T-cell (primary cell): Measurements from ENCODE around the gene WWC2. TPM values are rescaled to one million over a fixed set of nuclear protein-coding genes. Genes with fewer than 3 reads are reported as not detected.

Experiments used
- ATAC-seq, 4 experiments: fragments of 200-7000 bp in 3 of 4; fragments of 150-1000 bp in 1 of 4; cut with Tn5 transposase; replicated peaks in 1 of 4; 1 replicate in 3 of 4; 2 replicates in 1 of 4; pipeline ENCODE4 v1.10.0; 2021; ENCODE audit warnings: moderate library complexity in 3 of 4, mild to moderate bottlenecking in 2 of 4, moderate number of reproducible peaks in 1 of 4
- CTCF ChIA-PET, 2 donors: fragments of 300-600 bp; sonication (Branson Sonifier 250); formaldehyde crosslinking; loops; one replicate each; lab custom pipeline; 2022; ENCODE audit warnings: antibody characterized with exemption in 2 of 2; lab: Charles Lee
- POLR2A ChIA-PET, 2 donors: fragments of 300-600 bp; sonication (Branson Sonifier 250); formaldehyde crosslinking; loops; one replicate each; lab custom pipeline; 2022; ENCODE audit warnings: antibody characterized with exemption in 2 of 2; lab: Charles Lee
- DNase-seq, 35 experiments: peaks; one replicate each; pipeline versions ENCODE4 v3.0.0 to v3.0.0-alpha.2; 2013 to 2023
- H3K27ac ChIP-seq: one replicate; pipeline ENCODE4 v1.5.1; 2013; ENCODE audit warnings: low read length
- H3K27me3 ChIP-seq, 2 experiments: replicated peaks in 1 of 2; 1 replicate in 1 of 2; 2 replicates in 1 of 2; pipeline versions ENCODE4 v1.6.1 to v1.7.0; 2013; ENCODE audit warnings: low read length in 1 of 2, mixed read lengths in 1 of 2; ENCODE audit not compliant: control insufficient read depth in 2 of 2, insufficient read depth in 2 of 2; ENCODE audit errors: extremely low read depth in 1 of 2
- H3K36me3 ChIP-seq, 2 donors: 1 replicate in 1 of 2; 2 replicates in 1 of 2; pipeline versions ENCODE4 v1.6.1 to v1.7.0; 2013; ENCODE audit warnings: low read length in 1 of 2; ENCODE audit not compliant: control insufficient read depth in 2 of 2, insufficient read depth in 1 of 2; ENCODE audit errors: extremely low read depth in 1 of 2
- H3K4me1 ChIP-seq, 2 experiments: 1 replicate in 1 of 2; 2 replicates in 1 of 2; pipeline versions ENCODE4 v1.6.1 to v1.7.0; 2013; ENCODE audit warnings: low read length in 2 of 2, mixed read lengths in 1 of 2; ENCODE audit not compliant: insufficient read depth in 2 of 2, control insufficient read depth in 1 of 2; ENCODE audit errors: extremely low read depth in 1 of 2
- H3K4me3 ChIP-seq, 2 donors: 1 replicate in 1 of 2; 2 replicates in 1 of 2; pipeline versions ENCODE4 v1.5.1 to v1.7.0; 2013; ENCODE audit warnings: mild to moderate bottlenecking in 2 of 2, low read length in 1 of 2, moderate library complexity in 1 of 2; ENCODE audit not compliant: control insufficient read depth in 1 of 2; ENCODE audit errors: extremely low read depth in 1 of 2
- H3K9me3 ChIP-seq: 2 replicates; pipeline ENCODE4 v1.7.0; 2013
- H3K27ac Mint-ChIP-seq, 2 donors: one replicate each; pipeline ENCODE4 v1.8.0; 2020 to 2021; ENCODE audit warnings: mild to moderate bottlenecking in 2 of 2, mixed read lengths in 2 of 2
- H3K27me3 Mint-ChIP-seq, 2 donors: one replicate each; pipeline ENCODE4 v1.8.0; 2021 to 2022; ENCODE audit warnings: mixed read lengths in 2 of 2
- H3K36me3 Mint-ChIP-seq: one replicate; pipeline ENCODE4 v1.8.0; 2021; ENCODE audit warnings: mixed read lengths
- H3K4me1 Mint-ChIP-seq, 3 donors: one replicate each; pipeline ENCODE4 v1.8.0; 2020 to 2022; ENCODE audit warnings: mixed read lengths in 3 of 3, mild to moderate bottlenecking in 1 of 3
- H3K4me3 Mint-ChIP-seq, 3 donors: one replicate each; pipeline ENCODE4 v1.8.0; 2020 to 2022; ENCODE audit warnings: mild to moderate bottlenecking in 3 of 3, mixed read lengths in 3 of 3, moderate library complexity in 3 of 3
- H3K9me3 Mint-ChIP-seq, 3 donors: one replicate each; pipeline ENCODE4 v1.8.0; 2020 to 2022; ENCODE audit warnings: mixed read lengths in 3 of 3
- WGBS: methylation state at CpG from one replicate; pipeline ENCODE4 v1.1.5; 2013; ENCODE audit warnings: missing lambda C conversion rate; ENCODE audit not compliant: insufficient coverage; 5-methylcytosine and 5-hydroxymethylcytosine counted together
- total RNA-seq, 35 experiments: library from RNA in 6 of 35; stranded (reverse) in 6 of 35; fragments of 120-200 nt in 1 of 35; gene quantifications; one replicate each; pipeline versions ENCODE4 v1.2.1 to v1.2.4 and lab custom pipeline; 2013 to 2026

The WWC2 gene
- total RNA-seq, 5 donors from 2014 or later (not counting 1 experiment from before 2014, with no cell fraction given) = 5.0 to 9.1 (median 7.3) TPM

GRCh38 chr4:183155450-183156184 is 56.6 kb downstream of the WWC2 start:
- Mint-ChIP-seq H3K4me1 (peaks cover 0 to 7% (median 5%) of the 10 kb centered on the region in 3 donors), H3K27me3 (no peaks in the 10 kb centered on the region), H3K4me3 (no peak overlapping the region), H3K36me3 (peaks cover 3% of the 10 kb centered on the region), H3K9me3 (no peaks in the 10 kb centered on the region), H3K27ac (no peak overlapping the region)
- CTCF ChIA-PET = no interaction called here
- H3K27ac ChIP-seq = no peak overlapping the region
- H3K36me3 ChIP-seq = no peaks in the 10 kb centered on the region
- POLR2A ChIA-PET = no interaction called here
- no peak for DNase-seq
- H3K9me3 ChIP-seq = no peaks in the 10 kb centered on the region
- H3K27me3 ChIP-seq = no peaks in the 10 kb centered on the region
- no peak overlapping the region for H3K4me3 ChIP-seq
- H3K4me1 ChIP-seq = no peaks in the 10 kb centered on the region
- WGBS = 45% methylated on average over 2 of the region's 11 CpGs
- no peak for ATAC-seq

- CTCF ChIA-PET = no interaction called here
- ATAC-seq = no peak
- Mint-ChIP-seq H3K27ac (no peak overlapping the region), H3K36me3 (peaks cover 3% of the 10 kb centered on the region), H3K4me3 (no peak overlapping the region), H3K4me1 (peaks cover 0 to 7% (median 5%) of the 10 kb centered on the region in 3 donors), H3K9me3 (no peaks in the 10 kb centered on the region), H3K27me3 (no peaks in the 10 kb centered on the region)
- Histone ChIP-seq H3K4me1 (no peaks in the 10 kb centered on the region), H3K4me3 (no peak overlapping the region), H3K27me3 (no peaks in the 10 kb centered on the region), H3K36me3 (no peaks in the 10 kb centered on the region), H3K9me3 (no peaks in the 10 kb centered on the region), H3K27ac (no peak overlapping the region)
- DNase-seq = no peak
- POLR2A ChIA-PET = no interaction called here
- 100% methylated on average over 1 of the region's 7 CpGs for WGBS
Observed at GRCh38 chr4:183157215-183157614, 58.2 kb downstream of the WWC2 start.

- Histone ChIP-seq H3K27ac (no peak overlapping the region), H3K9me3 (no peaks in the 10 kb centered on the region), H3K4me3 (no peak overlapping the region), H3K4me1 (no peaks in the 10 kb centered on the region), H3K36me3 (no peaks in the 10 kb centered on the region), H3K27me3 (no peaks in the 10 kb centered on the region)
- Mint-ChIP-seq H3K27me3 (no peaks in the 10 kb centered on the region), H3K4me3 (no peak overlapping the region), H3K36me3 (peaks cover 3% of the 10 kb centered on the region), H3K4me1 (peaks cover 0 to 7% (median 5%) of the 10 kb centered on the region in 3 donors), H3K27ac (no peak overlapping the region), H3K9me3 (no peaks in the 10 kb centered on the region)
- POLR2A ChIA-PET = no interaction called here
- 42% methylated on average over 2 of the region's 4 CpGs for WGBS
- no peak for ATAC-seq
- DNase-seq = no peak
- CTCF ChIA-PET = no interaction called here
Observed at GRCh38 chr4:183158062-183158461, 59.0 kb downstream of the WWC2 start.

GRCh38 chr4:183161630-183162029 is 62.6 kb downstream of the WWC2 start:
- ChIA-PET CTCF (no interaction called here), POLR2A (no interaction called here)
- Histone ChIP-seq H3K4me1 (no peaks in the 10 kb centered on the region), H3K36me3 (no peaks in the 10 kb centered on the region), H3K4me3 (no peak overlapping the region), H3K27ac (no peak overlapping the region), H3K27me3 (no peaks in the 10 kb centered on the region), H3K9me3 (no peaks in the 10 kb centered on the region)
- ATAC-seq (no peak), DNase-seq (no peak)
- H3K27me3 Mint-ChIP-seq = no peaks in the 10 kb centered on the region
- no CpG with 5 or more reads among the region's 5 CpGs for WGBS
- no peak overlapping the region for H3K4me3 Mint-ChIP-seq
- H3K9me3 Mint-ChIP-seq = no peaks in the 10 kb centered on the region
- peaks cover 3% of the 10 kb centered on the region for H3K36me3 Mint-ChIP-seq
- H3K27ac Mint-ChIP-seq = no peak overlapping the region
- peaks cover 10 to 17% (median 10%) of the 10 kb centered on the region in 3 donors for H3K4me1 Mint-ChIP-seq

GRCh38 chr4:183163135-183163534 is 64.1 kb downstream of the WWC2 start:
- Histone ChIP-seq H3K4me1 (no peaks in the 10 kb centered on the region), H3K4me3 (no peak overlapping the region), H3K9me3 (no peaks in the 10 kb centered on the region), H3K36me3 (no peaks in the 10 kb centered on the region), H3K27me3 (no peaks in the 10 kb centered on the region), H3K27ac (no peak overlapping the region)
- no peak overlapping the region for H3K4me3 Mint-ChIP-seq
- H3K4me1 Mint-ChIP-seq = peaks cover 10 to 14% (median 10%) of the 10 kb centered on the region in 3 donors
- 90% methylated on average over 2 of the region's 3 CpGs for WGBS
- DNase-seq (no peak), ATAC-seq (no peak)
- peaks cover 1 to 4% of the 10 kb centered on the region in 2 donors for H3K27me3 Mint-ChIP-seq
- ChIA-PET POLR2A (no interaction called here), CTCF (no interaction called here)
- no peaks in the 10 kb centered on the region for H3K9me3 Mint-ChIP-seq
- no peaks in the 10 kb centered on the region for H3K36me3 Mint-ChIP-seq
- no peak overlapping the region for H3K27ac Mint-ChIP-seq

- H3K27ac Mint-ChIP-seq = no peak overlapping the region
- no peaks in the 10 kb centered on the region for H3K4me1 ChIP-seq
- DNase-seq (no peak), ATAC-seq (no peak)
- H3K36me3 Mint-ChIP-seq = no peaks in the 10 kb centered on the region
- no peak overlapping the region for H3K4me3 ChIP-seq
- H3K4me1 Mint-ChIP-seq = peaks cover 9 to 10% (median 10%) of the 10 kb centered on the region in 3 donors
- H3K27me3 Mint-ChIP-seq = peaks cover 1 to 4% of the 10 kb centered on the region in 2 donors
- no peaks in the 10 kb centered on the region for H3K27me3 ChIP-seq
- H3K9me3 Mint-ChIP-seq = no peaks in the 10 kb centered on the region
- CTCF ChIA-PET = no interaction called here
- H3K4me3 Mint-ChIP-seq = no peak overlapping the region
- no peaks in the 10 kb centered on the region for H3K36me3 ChIP-seq
- no peaks in the 10 kb centered on the region for H3K9me3 ChIP-seq
- POLR2A ChIA-PET = no interaction called here
- WGBS = 50% methylated on average over 1 of the region's 1 CpG
- no peak overlapping the region for H3K27ac ChIP-seq
Observed at GRCh38 chr4:183164963-183165362, 65.9 kb downstream of the WWC2 start.
